ENCODE data around the gene DISC1. TPM values are rescaled to one million over a fixed set of nuclear protein-coding genes. Genes with fewer than 3 reads are reported as not detected.
"Not testable (repeated sequence)": the region's sequence is repeated elsewhere in the genome, so short reads cannot be mapped to it uniquely, and the experiment has no call there.

Gene DISC1
- total RNA-seq, 1 experiment from 2014 or later: 1.8 TPM

GRCh38 chr1:231643935-231644237, 17.3 kb downstream of the DISC1 start:
- no peak overlapping the region for H3K4me3 ChIP-seq (replicated peaks in 1 of 2; ENCODE audit: low read depth in 1 of 2, low read length in 2 of 2)
- DNase-seq (ENCODE audit: low read depth, low spot score) (no peak), ATAC-seq (no peak)
- no peak overlapping the region for H3K9ac ChIP-seq (ENCODE audit: low read length)
- H3K9me2 ChIP-seq (ENCODE audit: insufficient read depth): no peaks in the 10 kb centered on the region
- RAD21 ChIA-PET (ENCODE audit: low non-redundant PET in 1 of 2, low total read pairs in 2 of 2, uncharacterized antibody in 2 of 2, unreplicated experiment in 2 of 2): interaction anchor here in 1 of 2 experiments (0.7 kb wide), 1 partner anchor 340 kb away, joined by 4 read pairs; no protein-coding TSS in a partner anchor
- H3K4me1 ChIP-seq (ENCODE audit: control insufficient read depth in 1 of 2, insufficient read depth in 2 of 2, low read length in 2 of 2): peaks cover 0 to 4% of the 10 kb centered on the region in 2 experiments; a peak in 3 of 4 replicates
- POLR2A ChIA-PET: no interaction called here
- intact Hi-C loops (cut with micrococcal nuclease): no loop called here
- H3K4me2 ChIP-seq (ENCODE audit: low read length): no peak overlapping the region
- CTCF ChIA-PET: no interaction called here
- no peaks in the 10 kb centered on the region for H3K9me3 ChIP-seq (ENCODE audit: control insufficient read depth in 1 of 2, insufficient read depth in 1 of 2, low read depth in 1 of 2, low read length in 2 of 2)
- no TSS peak for BruUV-seq (replicated peaks)
- no peaks in the 10 kb centered on the region for H3K36me3 ChIP-seq (ENCODE audit: control insufficient read depth in 1 of 2, insufficient read depth in 2 of 2, low read length in 2 of 2)
- H3K27me3 ChIP-seq (ENCODE audit: insufficient read depth, low read length): 0 out of 2 replicates have a peak, but pooled peaks cover 3% of the 10 kb centered on the region
- H4K20me1 ChIP-seq (ENCODE audit: insufficient read depth): no peaks in the 10 kb centered on the region
- no peak overlapping the region for H3K27ac ChIP-seq (ENCODE audit: low read depth, low read length)
- no peaks in the 10 kb centered on the region for H3K79me2 ChIP-seq (ENCODE audit: insufficient read depth, low read length)
- TF ChIP-seq POLR2AphosphoS5 (IDR thresholded peaks at IDR 0.05; ENCODE audit: low read depth, low read length) (no peak), TCF7L2 (IDR thresholded peaks at IDR 0.05; ENCODE audit: borderline replicate concordance, extremely low read depth, insufficient read depth, insufficient read length) (no peak), CEBPB (IDR thresholded peaks at IDR 0.05; ENCODE audit: low read depth) (no peak), SP1 (IDR thresholded peaks at IDR 0.05; ENCODE audit: low read depth) (no peak)
- H2AFZ ChIP-seq (ENCODE audit: low read depth, low read length, poor library complexity, severe bottlenecking): no peak overlapping the region

- RAD21 ChIA-PET (ENCODE audit: low non-redundant PET in 1 of 2, low total read pairs in 2 of 2, uncharacterized antibody in 2 of 2, unreplicated experiment in 2 of 2); BruUV-seq (replicated peaks); DNase-seq (ENCODE audit: low read depth, low spot score); H3K27ac ChIP-seq (ENCODE audit: low read depth, low read length); H4K20me1 ChIP-seq (ENCODE audit: insufficient read depth); H3K4me2 ChIP-seq (ENCODE audit: low read length); H3K9me3 ChIP-seq (ENCODE audit: control insufficient read depth in 1 of 2, insufficient read depth in 1 of 2, low read depth in 1 of 2, low read length in 2 of 2); H3K27me3 ChIP-seq (ENCODE audit: insufficient read depth, low read length); POLR2A ChIA-PET; H3K4me3 ChIP-seq (replicated peaks in 1 of 2; ENCODE audit: low read depth in 1 of 2, low read length in 2 of 2); H3K36me3 ChIP-seq (ENCODE audit: control insufficient read depth in 1 of 2, insufficient read depth in 2 of 2, low read length in 2 of 2); H3K9ac ChIP-seq (ENCODE audit: low read length); ATAC-seq; H3K79me2 ChIP-seq (ENCODE audit: insufficient read depth, low read length); intact Hi-C loops (cut with micrococcal nuclease); H3K4me1 ChIP-seq (ENCODE audit: control insufficient read depth in 1 of 2, insufficient read depth in 2 of 2, low read length in 2 of 2); CTCF ChIA-PET; H2AFZ ChIP-seq (ENCODE audit: low read depth, low read length, poor library complexity, severe bottlenecking); H3K9me2 ChIP-seq (ENCODE audit: insufficient read depth): not testable (repeated sequence)
Measured at GRCh38 chr1:231645634-231646033, 19.0 kb downstream of the DISC1 start.

GRCh38 chr1:231646165-231646564, 19.6 kb downstream of the DISC1 start:
- RAD21 ChIA-PET (ENCODE audit: low non-redundant PET in 1 of 2, low total read pairs in 2 of 2, uncharacterized antibody in 2 of 2, unreplicated experiment in 2 of 2); H2AFZ ChIP-seq (ENCODE audit: low read depth, low read length, poor library complexity, severe bottlenecking); H3K9ac ChIP-seq (ENCODE audit: low read length); H3K79me2 ChIP-seq (ENCODE audit: insufficient read depth, low read length); BruUV-seq (replicated peaks); H3K4me3 ChIP-seq (replicated peaks in 1 of 2; ENCODE audit: low read depth in 1 of 2, low read length in 2 of 2); H3K27ac ChIP-seq (ENCODE audit: low read depth, low read length); intact Hi-C loops (cut with micrococcal nuclease); H3K9me2 ChIP-seq (ENCODE audit: insufficient read depth); POLR2A ChIA-PET; H3K9me3 ChIP-seq (ENCODE audit: control insufficient read depth in 1 of 2, insufficient read depth in 1 of 2, low read depth in 1 of 2, low read length in 2 of 2); H4K20me1 ChIP-seq (ENCODE audit: insufficient read depth); ATAC-seq; H3K36me3 ChIP-seq (ENCODE audit: control insufficient read depth in 1 of 2, insufficient read depth in 2 of 2, low read length in 2 of 2); H3K27me3 ChIP-seq (ENCODE audit: insufficient read depth, low read length); CTCF ChIA-PET; DNase-seq (ENCODE audit: low read depth, low spot score); H3K4me2 ChIP-seq (ENCODE audit: low read length); H3K4me1 ChIP-seq (ENCODE audit: control insufficient read depth in 1 of 2, insufficient read depth in 2 of 2, low read length in 2 of 2): not testable (repeated sequence)

GRCh38 chr1:231651621-231652260, 25.2 kb downstream of the DISC1 start:
- H3K9ac ChIP-seq (ENCODE audit: low read length); H3K79me2 ChIP-seq (ENCODE audit: insufficient read depth, low read length); BruUV-seq (replicated peaks); CTCF ChIA-PET; DNase-seq (ENCODE audit: low read depth, low spot score); POLR2A ChIA-PET; H3K27me3 ChIP-seq (ENCODE audit: insufficient read depth, low read length); RAD21 ChIA-PET (ENCODE audit: low non-redundant PET in 1 of 2, low total read pairs in 2 of 2, uncharacterized antibody in 2 of 2, unreplicated experiment in 2 of 2); H3K4me2 ChIP-seq (ENCODE audit: low read length); intact Hi-C loops (cut with micrococcal nuclease); H3K27ac ChIP-seq (ENCODE audit: low read depth, low read length); H2AFZ ChIP-seq (ENCODE audit: low read depth, low read length, poor library complexity, severe bottlenecking); H3K9me2 ChIP-seq (ENCODE audit: insufficient read depth); H3K36me3 ChIP-seq (ENCODE audit: control insufficient read depth in 1 of 2, insufficient read depth in 2 of 2, low read length in 2 of 2); H3K4me1 ChIP-seq (ENCODE audit: control insufficient read depth in 1 of 2, insufficient read depth in 2 of 2, low read length in 2 of 2); H3K4me3 ChIP-seq (replicated peaks in 1 of 2; ENCODE audit: low read depth in 1 of 2, low read length in 2 of 2); H4K20me1 ChIP-seq (ENCODE audit: insufficient read depth); ATAC-seq; H3K9me3 ChIP-seq (ENCODE audit: control insufficient read depth in 1 of 2, insufficient read depth in 1 of 2, low read depth in 1 of 2, low read length in 2 of 2): not testable (repeated sequence)
